GM12873 (cell line): ENCODE data around the gene RDH5.

ENCODE experiments used
- CTCF ChIP-seq: IDR thresholded peaks from 2 replicates; pipeline ENCODE4 v1.5.1; 2012; ENCODE audit warnings: low read depth, mild to moderate bottlenecking, moderate library complexity, low read length, control low read depth; ENCODE audit not compliant: insufficient read depth; ENCODE audit errors: missing control alignments

Gene RDH5

GRCh38 chr12:55707841-55708694, 12.1 kb upstream of the RDH5 start, which contains the start of gene ITGA7:
ITGA7 (minus strand) TSS chr12:55707904; CDS start chr12:55707682, 222 bp downstream.
- no peak for TF ChIP-seq CTCF

- no peak for TF ChIP-seq CTCF
Observed at GRCh38 chr12:55708695-55709233, 11.4 kb upstream of the RDH5 start.

GRCh38 chr12:55711786-55712553, 8.2 kb upstream of the RDH5 start:
- no peak for TF ChIP-seq CTCF

GRCh38 chr12:55712700-55713415, 7.3 kb upstream of the RDH5 start:
- no peak for TF ChIP-seq CTCF

- TF ChIP-seq CTCF: no peak
Observed at GRCh38 chr12:55713721-55714120, 6.5 kb upstream of the RDH5 start.

DNA sequence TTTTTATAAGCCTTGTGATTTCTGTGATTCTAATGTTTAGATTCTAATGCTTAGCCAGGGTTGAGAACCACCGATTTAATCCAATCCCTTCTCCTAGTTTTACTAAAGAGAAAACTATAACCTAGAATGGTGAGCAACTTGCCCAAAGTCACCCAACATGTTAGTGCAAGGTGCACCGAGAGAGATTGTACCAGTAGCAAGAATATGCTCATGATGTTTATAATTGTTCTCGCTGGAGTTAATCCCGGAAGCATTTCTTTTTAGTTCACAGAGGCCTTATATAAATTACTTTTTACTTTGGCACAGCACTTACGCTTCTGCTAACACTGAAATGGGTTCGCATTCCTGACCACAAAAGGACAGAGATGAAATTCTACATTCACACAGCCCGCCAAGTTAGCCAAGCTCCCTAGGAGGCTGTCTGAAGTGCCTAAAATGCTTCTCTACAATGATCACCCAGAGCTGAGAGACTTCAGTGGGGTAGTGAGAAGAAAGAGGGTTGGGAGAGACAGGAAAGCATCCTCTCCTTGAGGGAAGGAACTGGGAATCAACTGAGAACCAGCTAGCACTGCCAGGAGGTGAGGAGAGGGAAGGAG, 4.9 kb upstream of the RDH5 start:
- TF ChIP-seq CTCF: no peak
